Endothelial cell of umbilical vein (primary cell): Measurements from ENCODE around the gene MAN1A1. TPM values are rescaled to one million over a fixed set of nuclear protein-coding genes. Genes with fewer than 3 reads are reported as not detected.

Experiments used
- BruUV-seq: library from RNA; stranded (reverse); fragments of 400-500 nt; replicated peaks from 2 replicates; lab custom pipeline; 2021; lab: Mats Ljungman, UMichigan
- CTCF ChIA-PET: fragments of 300-600, 350-600 bp; sonication (Branson Sonifier 250); formaldehyde crosslinking; loops from one replicate; lab custom pipeline; 2021; ENCODE audit warnings: antibody characterized with exemption, inconsistent platforms; lab: Charles Lee
- POLR2A ChIA-PET: fragments of 300-600, 350-600 bp; sonication (Branson Sonifier 250); formaldehyde crosslinking; loops from one replicate; lab custom pipeline; 2021; ENCODE audit warnings: antibody characterized with exemption, inconsistent platforms; lab: Charles Lee
- DNase-seq: peaks from one replicate; pipeline ENCODE4 v3.0.0-alpha.2; 2011; ENCODE audit warnings: low read depth, low spot score
- FAIRE-seq: peaks from 2 replicates; lab custom pipeline; 2011; peaks lifted over from hg19 to GRCh38; lab: Jason Lieb, UNC
- H2AFZ ChIP-seq: 2 replicates; pipeline ENCODE4 v1.6.0; 2012; ENCODE audit warnings: low read depth, low read length, control low read depth, inconsistent platforms
- H3K27ac ChIP-seq: 2 replicates; pipeline ENCODE4 v1.5.1; 2011; ENCODE audit warnings: low read depth, mild to moderate bottlenecking, control low read depth, low read length, moderate library complexity; ENCODE audit not compliant: insufficient read depth
- H3K27me3 ChIP-seq, 2 experiments: 2 replicates each; pipeline versions ENCODE4 v1.6.0 to v1.6.1; 2011; ENCODE audit warnings: low read length in 2 of 2, mixed read lengths in 1 of 2; ENCODE audit not compliant: control insufficient read depth in 2 of 2, insufficient read depth in 2 of 2
- H3K36me3 ChIP-seq, 2 experiments: 2 replicates in 1 of 2; 3 replicates in 1 of 2; pipeline ENCODE4 v1.5.1; 2011; ENCODE audit warnings: low read length in 2 of 2, mild to moderate bottlenecking in 1 of 2, moderate library complexity in 1 of 2; ENCODE audit not compliant: control insufficient read depth in 2 of 2, insufficient read depth in 2 of 2; ENCODE audit errors: extremely low read depth in 1 of 2
- H3K4me1 ChIP-seq: 3 replicates; pipeline ENCODE4 v1.5.1; 2011; ENCODE audit warnings: mild to moderate bottlenecking, low read length; ENCODE audit not compliant: control insufficient read depth, insufficient read depth; ENCODE audit errors: extremely low read depth
- H3K4me2 ChIP-seq: 2 replicates; pipeline ENCODE4 v1.6.1; 2011; ENCODE audit warnings: low read length, control low read depth, mixed read lengths; ENCODE audit not compliant: insufficient read depth
- H3K4me3 ChIP-seq, 3 experiments: fragments of 200-600 bp in 1 of 3; sonication (generic), shearing (Covaris generic) in 1 of 3; replicated peaks in 1 of 3; 2 replicates each; pipeline ENCODE4 v1.5.1; 2011 to 2016; ENCODE audit warnings: control low read depth in 3 of 3, low read length in 3 of 3, mild to moderate bottlenecking in 2 of 3, inconsistent platforms in 1 of 3, low read depth in 1 of 3, moderate library complexity in 1 of 3; ENCODE audit not compliant: insufficient read depth in 1 of 3
- H3K79me2 ChIP-seq: 2 replicates; pipeline ENCODE4 v1.6.0; 2012; ENCODE audit warnings: low read length, inconsistent platforms; ENCODE audit not compliant: control insufficient read depth, insufficient read depth
- H3K9ac ChIP-seq: replicated peaks from 2 replicates; pipeline ENCODE3; 2011; ENCODE audit warnings: low read length, control low read depth; ENCODE audit not compliant: insufficient read depth; ENCODE audit errors: extremely low read depth
- H3K9me1 ChIP-seq: replicated peaks from 3 replicates; pipeline ENCODE4 v1.6.0; 2011; ENCODE audit warnings: mild to moderate bottlenecking, low read length; ENCODE audit not compliant: control insufficient read depth, insufficient read depth; ENCODE audit errors: extremely low read depth
- H3K9me3 ChIP-seq: replicated peaks from 2 replicates; pipeline ENCODE4 v1.5.1; 2012; ENCODE audit warnings: low read length, inconsistent platforms; ENCODE audit not compliant: control insufficient read depth, insufficient read depth
- H4K20me1 ChIP-seq: replicated peaks from 2 replicates; pipeline ENCODE3; 2011; ENCODE audit warnings: mild to moderate bottlenecking, low read length; ENCODE audit not compliant: control insufficient read depth, insufficient read depth; ENCODE audit errors: extremely low read depth
- EZH2 ChIP-seq: IDR thresholded peaks from 2 replicates; pipeline ENCODE4 v1.6.1; 2012; ENCODE audit warnings: borderline replicate concordance, low read depth, mild to moderate bottlenecking, moderate library complexity, low read length, inconsistent platforms; ENCODE audit not compliant: severe bottlenecking
- FOS ChIP-seq: IDR thresholded peaks from 2 replicates; pipeline ENCODE4 v1.6.1; 2011; ENCODE audit warnings: mild to moderate bottlenecking, low read length, moderate library complexity, borderline replicate concordance; ENCODE audit not compliant: insufficient read depth
- GATA2 ChIP-seq: IDR thresholded peaks from 2 replicates; pipeline ENCODE4 v1.7.0; 2011; ENCODE audit warnings: low read depth, mild to moderate bottlenecking, moderate library complexity, mixed read lengths, low read length; ENCODE audit not compliant: insufficient read length, insufficient read depth
- JUN ChIP-seq: IDR thresholded peaks from 2 replicates; pipeline ENCODE4 v1.6.1; 2011; ENCODE audit warnings: borderline replicate concordance, low read depth; ENCODE audit not compliant: insufficient read length, insufficient read depth
- MAX ChIP-seq: IDR thresholded peaks from 2 replicates; pipeline ENCODE4 v1.6.1; 2011; ENCODE audit not compliant: insufficient read depth, insufficient read length
- MYC ChIP-seq: IDR thresholded peaks from one replicate; pipeline ENCODE4 v1.6.1; 2011; ENCODE audit warnings: mild to moderate bottlenecking, low read depth, low read length
- POLR2A ChIP-seq: IDR thresholded peaks from 2 replicates; pipeline ENCODE4 v1.6.1; 2012; ENCODE audit warnings: low read depth, mild to moderate bottlenecking, control low read depth, low read length
- POLR2AphosphoS5 ChIP-seq: IDR thresholded peaks from 2 replicates; pipeline ENCODE4 v1.6.1; 2012; ENCODE audit warnings: low read depth, mild to moderate bottlenecking, control low read depth, low read length, moderate library complexity; ENCODE audit not compliant: insufficient read depth
- dilution Hi-C: fragments of 300-500 bp; cut with MboI; formaldehyde crosslinking; loops from one replicate; pipeline ENCODE4 v1.15.0; 2019; ENCODE audit warnings: low sequenced_read_pairs; ENCODE audit not compliant: extremely low pct_ligation_motif_present
- intact Hi-C: fragments of 100-400 bp; cut with micrococcal nuclease; formaldehyde crosslinking; loops from one replicate; pipeline ENCODE4 v1.10.0; 2022
- polyA plus RNA-seq, 4 experiments: library from polyadenylated mRNA; depleted of rRNA in 3 of 4; stranded (reverse) in 3 of 4; unstranded in 1 of 4; fragments of >200 nt; gene quantifications; 2 replicates each; pipeline versions ENCODE4 v1.2.1 to v1.2.3, GENCODE V29; 2011 to 2012; ENCODE audit warnings: missing spikeins in 1 of 4
- total RNA-seq: library from RNA; stranded (reverse); gene quantifications from 2 replicates; pipeline ENCODE4 v1.2.3, GENCODE V29; 2021
- TF ChIP-seq, protein P1 (sequence below), 2 donors: IDR thresholded peaks; 1 replicate in 1 of 2; 2 replicates in 1 of 2; pipeline ENCODE4 v1.5.1; 2011; ENCODE audit warnings: low read length in 2 of 2, mild to moderate bottlenecking in 2 of 2, moderate library complexity in 2 of 2, control low read depth in 1 of 2, inconsistent platforms in 1 of 2, low read depth in 1 of 2; ENCODE audit not compliant: insufficient read depth in 1 of 2; ENCODE audit errors: extremely low read depth in 1 of 2

MAN1A1 gene
- total and polyA plus RNA-seq, 2 donors (not counting 3 experiments of a cell fraction or from before 2014, with no cell fraction given), result 3.3 to 12.9 TPM

GRCh38 chr6:119368921-119369320 lies 19.4 kb upstream of the MAN1A1 start:
- no peak for FAIRE-seq
- POLR2A ChIA-PET, result no interaction called here

More at GRCh38 chr6:119368921-119369320, 19.4 kb upstream of the MAN1A1 start:
- Histone ChIP-seq H2AFZ (no peak overlapping the region), H3K36me3 (no peaks in the 10 kb centered on the region), H3K4me1 (no peaks in the 10 kb centered on the region), H3K4me2 (no peak overlapping the region), H3K27me3 (no peaks in the 10 kb centered on the region), H4K20me1 (no peaks in the 10 kb centered on the region), H3K9ac (no peak overlapping the region), H3K9me1 (no peaks in the 10 kb centered on the region), H3K79me2 (no peaks in the 10 kb centered on the region), H3K27ac (no peak overlapping the region), H3K9me3 (no peaks in the 10 kb centered on the region), H3K4me3 (no peak overlapping the region)
- DNase-seq, result no peak
- BruUV-seq, result no TSS peak
- CTCF ChIA-PET, result no interaction called here
- dilution Hi-C loops (no loop called here), intact Hi-C loops (no loop called here)
- no peak for TF ChIP-seq FOS
- TF ChIP-seq MAX, result no peak
- no peak for TF ChIP-seq GATA2
- TF ChIP-seq MYC, result no peak
- TF ChIP-seq JUN, result no peak
- no peak for TF ChIP-seq EZH2
- TF ChIP-seq, protein P1, sequence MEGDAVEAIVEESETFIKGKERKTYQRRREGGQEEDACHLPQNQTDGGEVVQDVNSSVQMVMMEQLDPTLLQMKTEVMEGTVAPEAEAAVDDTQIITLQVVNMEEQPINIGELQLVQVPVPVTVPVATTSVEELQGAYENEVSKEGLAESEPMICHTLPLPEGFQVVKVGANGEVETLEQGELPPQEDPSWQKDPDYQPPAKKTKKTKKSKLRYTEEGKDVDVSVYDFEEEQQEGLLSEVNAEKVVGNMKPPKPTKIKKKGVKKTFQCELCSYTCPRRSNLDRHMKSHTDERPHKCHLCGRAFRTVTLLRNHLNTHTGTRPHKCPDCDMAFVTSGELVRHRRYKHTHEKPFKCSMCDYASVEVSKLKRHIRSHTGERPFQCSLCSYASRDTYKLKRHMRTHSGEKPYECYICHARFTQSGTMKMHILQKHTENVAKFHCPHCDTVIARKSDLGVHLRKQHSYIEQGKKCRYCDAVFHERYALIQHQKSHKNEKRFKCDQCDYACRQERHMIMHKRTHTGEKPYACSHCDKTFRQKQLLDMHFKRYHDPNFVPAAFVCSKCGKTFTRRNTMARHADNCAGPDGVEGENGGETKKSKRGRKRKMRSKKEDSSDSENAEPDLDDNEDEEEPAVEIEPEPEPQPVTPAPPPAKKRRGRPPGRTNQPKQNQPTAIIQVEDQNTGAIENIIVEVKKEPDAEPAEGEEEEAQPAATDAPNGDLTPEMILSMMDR (IDR thresholded peaks at IDR 0.05; ENCODE audit: extremely low read depth in 1 of 2, insufficient read depth in 1 of 2, low read depth in 1 of 2, low read length in 2 of 2), result no peak
- no peak for TF ChIP-seq POLR2A
- no peak for TF ChIP-seq POLR2AphosphoS5
